Measurements from ENCODE around the gene SCFD1.

- TF ChIP-seq POLR2AphosphoS5 (IDR thresholded peaks at IDR 0.05) = no peak
- TF ChIP-seq POLR2A (IDR thresholded peaks at IDR 0.05) = no peak
These were observed 51.0 kb downstream of the SCFD1 start for GRCh38 chr14:30673071-30673470.

All from spleen (tissue), 3 donors.